ENCODE measurements around the gene GLI1.

GLI1 gene

GRCh38 chr12:57449375-57449774, 10.2 kb upstream of the GLI1 start:
- TF ChIP-seq PPARA (CRISPR knock-in tag; IDR thresholded peaks at IDR 0.05; ENCODE audit: borderline replicate concordance) (no peak), BACH2 (CRISPR knock-in tag; IDR thresholded peaks at IDR 0.05; ENCODE audit: borderline replicate concordance) (no peak), TCF4 (CRISPR knock-in tag; IDR thresholded peaks at IDR 0.05; ENCODE audit: borderline replicate concordance) (no peak), ZNF565 (CRISPR knock-in tag; conservative IDR thresholded peaks at IDR 0.05; ENCODE audit: low read depth) (no peak), ZNF70 (CRISPR knock-in tag; IDR thresholded peaks at IDR 0.05) (no peak), ARNTL (CRISPR knock-in tag; IDR thresholded peaks at IDR 0.05; ENCODE audit: borderline replicate concordance, low read depth) (no peak), ESRRG (CRISPR knock-in tag; IDR thresholded peaks at IDR 0.05) (no peak), CSRNP3 (CRISPR knock-in tag; IDR thresholded peaks at IDR 0.05) (no peak), CSDC2 (CRISPR knock-in tag; IDR thresholded peaks at IDR 0.05) (no peak), OSR1 (CRISPR knock-in tag; IDR thresholded peaks at IDR 0.05) (no peak), ZC3H10 (CRISPR knock-in tag; IDR thresholded peaks at IDR 0.05) (no peak), ZNF8 (CRISPR knock-in tag; IDR thresholded peaks at IDR 0.05) (no peak), POU6F1 (CRISPR knock-in tag; IDR thresholded peaks at IDR 0.05; ENCODE audit: borderline replicate concordance, low read depth) (no peak), ISL1 (CRISPR knock-in tag; IDR thresholded peaks at IDR 0.05) (no peak), ZFP30 (CRISPR knock-in tag; IDR thresholded peaks at IDR 0.05) (no peak), RARB (CRISPR knock-in tag; IDR thresholded peaks at IDR 0.05) (no peak), ZFP3 (CRISPR knock-in tag; IDR thresholded peaks at IDR 0.05) (no peak)
- TF ChIP-seq, protein P1, sequence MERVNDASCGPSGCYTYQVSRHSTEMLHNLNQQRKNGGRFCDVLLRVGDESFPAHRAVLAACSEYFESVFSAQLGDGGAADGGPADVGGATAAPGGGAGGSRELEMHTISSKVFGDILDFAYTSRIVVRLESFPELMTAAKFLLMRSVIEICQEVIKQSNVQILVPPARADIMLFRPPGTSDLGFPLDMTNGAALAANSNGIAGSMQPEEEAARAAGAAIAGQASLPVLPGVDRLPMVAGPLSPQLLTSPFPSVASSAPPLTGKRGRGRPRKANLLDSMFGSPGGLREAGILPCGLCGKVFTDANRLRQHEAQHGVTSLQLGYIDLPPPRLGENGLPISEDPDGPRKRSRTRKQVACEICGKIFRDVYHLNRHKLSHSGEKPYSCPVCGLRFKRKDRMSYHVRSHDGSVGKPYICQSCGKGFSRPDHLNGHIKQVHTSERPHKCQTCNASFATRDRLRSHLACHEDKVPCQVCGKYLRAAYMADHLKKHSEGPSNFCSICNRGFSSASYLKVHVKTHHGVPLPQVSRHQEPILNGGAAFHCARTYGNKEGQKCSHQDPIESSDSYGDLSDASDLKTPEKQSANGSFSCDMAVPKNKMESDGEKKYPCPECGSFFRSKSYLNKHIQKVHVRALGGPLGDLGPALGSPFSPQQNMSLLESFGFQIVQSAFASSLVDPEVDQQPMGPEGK (CRISPR knock-in tag; IDR thresholded peaks at IDR 0.05; ENCODE audit: borderline replicate concordance) = no peak
- no peak for ATAC-seq

DNA sequence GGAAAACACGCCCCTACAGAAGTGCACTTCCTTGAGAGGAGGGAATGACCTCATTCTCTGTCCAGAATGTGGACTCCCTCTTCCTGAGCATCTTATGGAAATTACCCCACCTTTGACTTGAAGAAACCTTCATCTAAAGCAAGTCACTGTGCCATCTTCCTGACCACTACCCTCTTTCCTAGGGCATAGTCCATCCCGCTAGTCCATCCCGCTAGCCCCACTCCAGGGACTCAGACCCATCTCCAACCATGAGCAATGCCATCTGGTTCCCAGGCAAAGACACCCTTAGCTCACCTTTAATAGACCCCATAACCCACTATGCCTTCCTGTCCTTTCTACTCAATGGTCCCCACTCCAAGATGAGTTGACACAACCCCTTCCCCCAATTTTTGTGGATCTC, 9.5 kb upstream of the GLI1 start:
- no peak for ATAC-seq
- TF ChIP-seq, protein P1 (CRISPR knock-in tag; IDR thresholded peaks at IDR 0.05; ENCODE audit: borderline replicate concordance) = no peak
- no peak for TF ChIP-seq ZNF8 (CRISPR knock-in tag; IDR thresholded peaks at IDR 0.05)

- TF ChIP-seq, protein P1 (CRISPR knock-in tag; IDR thresholded peaks at IDR 0.05; ENCODE audit: borderline replicate concordance) = no peak
- TF ChIP-seq ZNF8 (CRISPR knock-in tag; IDR thresholded peaks at IDR 0.05) (no peak), TSHZ2 (CRISPR knock-in tag; IDR thresholded peaks at IDR 0.05) (no peak), ZC3H10 (CRISPR knock-in tag; IDR thresholded peaks at IDR 0.05) (no peak), RARB (CRISPR knock-in tag; IDR thresholded peaks at IDR 0.05) (no peak), ARNTL (CRISPR knock-in tag; IDR thresholded peaks at IDR 0.05; ENCODE audit: borderline replicate concordance, low read depth) (no peak), ISL1 (CRISPR knock-in tag; IDR thresholded peaks at IDR 0.05) (no peak), POU6F1 (CRISPR knock-in tag; IDR thresholded peaks at IDR 0.05; ENCODE audit: borderline replicate concordance, low read depth) (no peak)
- no peak for ATAC-seq
These were observed 8.3 kb upstream of the GLI1 start for GRCh38 chr12:57451233-57451778.

Data from SK-N-SH treated with all-trans-retinoic acid at 6 μM for 48 hours (cell line).